ENCODE measurements around the gene HNF4A. TPM values are rescaled to one million over a fixed set of nuclear protein-coding genes. Genes with fewer than 3 reads are reported as not detected.

The HNF4A gene
- total and polyA plus RNA-seq, 2 of the 13 experiments (the other 11 are each of a cell fraction or from before 2014, with no cell fraction given): 80.9 to 169 TPM

DNA sequence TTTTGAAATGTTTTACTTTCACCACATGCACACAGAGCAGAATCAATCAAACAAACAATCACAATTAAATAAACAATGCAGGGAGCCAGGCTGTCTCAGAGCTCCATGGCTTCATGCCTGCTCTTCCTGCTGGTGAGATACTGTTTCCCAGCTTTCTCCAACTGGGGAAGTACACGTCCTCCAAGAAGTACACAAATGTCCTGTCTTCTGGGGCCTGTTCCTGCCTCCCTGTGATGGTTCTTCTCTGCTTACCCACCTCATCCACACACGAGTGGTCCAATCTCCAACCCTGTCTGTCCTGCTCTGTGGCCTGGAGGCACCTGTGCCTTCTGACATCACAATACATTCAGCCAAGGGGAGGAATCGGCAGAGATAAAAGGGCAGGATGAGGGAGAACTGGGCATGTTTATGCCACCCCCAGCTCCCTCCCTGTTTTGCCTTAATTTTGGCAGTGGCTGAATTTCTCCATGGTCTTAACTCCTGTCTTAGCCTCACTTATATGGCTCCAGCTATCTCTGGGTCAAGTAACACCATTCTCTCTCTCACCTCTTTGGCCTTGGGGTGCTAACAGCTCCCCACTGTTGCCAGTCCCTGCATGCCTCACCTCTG, 94.9 kb downstream of the HNF4A start (continued):
- TF ChIP-seq, protein P1, sequence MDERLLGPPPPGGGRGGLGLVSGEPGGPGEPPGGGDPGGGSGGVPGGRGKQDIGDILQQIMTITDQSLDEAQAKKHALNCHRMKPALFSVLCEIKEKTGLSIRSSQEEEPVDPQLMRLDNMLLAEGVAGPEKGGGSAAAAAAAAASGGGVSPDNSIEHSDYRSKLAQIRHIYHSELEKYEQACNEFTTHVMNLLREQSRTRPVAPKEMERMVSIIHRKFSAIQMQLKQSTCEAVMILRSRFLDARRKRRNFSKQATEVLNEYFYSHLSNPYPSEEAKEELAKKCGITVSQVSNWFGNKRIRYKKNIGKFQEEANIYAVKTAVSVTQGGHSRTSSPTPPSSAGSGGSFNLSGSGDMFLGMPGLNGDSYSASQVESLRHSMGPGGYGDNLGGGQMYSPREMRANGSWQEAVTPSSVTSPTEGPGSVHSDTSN (CRISPR knock-in tag; IDR thresholded peaks at IDR 0.05): no peak
- TF ChIP-seq AKAP8 (CRISPR knock-in tag; IDR thresholded peaks at IDR 0.05) (peak; percentile 58; the same call in 1 of the 2 replicates), KLF16 (CRISPR knock-in tag; IDR thresholded peaks at IDR 0.05) (no peak), PCBP2 (optimal IDR thresholded peaks at IDR 0.05; ENCODE audit: low read depth, low read length, poor library complexity, severe bottlenecking) (no peak), GTF2F1 (IDR thresholded peaks at IDR 0.05; ENCODE audit: low read length) (no peak), GZF1 (CRISPR knock-in tag; IDR thresholded peaks at IDR 0.05) (no peak), HOXA7 (CRISPR knock-in tag; IDR thresholded peaks at IDR 0.05) (no peak), ZMYM2 (CRISPR knock-in tag; IDR thresholded peaks at IDR 0.05) (no peak), MZF1 (CRISPR knock-in tag; IDR thresholded peaks at IDR 0.05; ENCODE audit: borderline replicate concordance) (no peak), DNMT1 (CRISPR knock-in tag; IDR thresholded peaks at IDR 0.05) (0 out of 2 replicates have a peak, but pooled peaks have one; percentile 24), ZSCAN25 (CRISPR knock-in tag; IDR thresholded peaks at IDR 0.05) (peak; percentile 24; the same call in 1 of the 2 replicates), ZNF558 (CRISPR knock-in tag; IDR thresholded peaks at IDR 0.05; ENCODE audit: borderline replicate concordance) (no peak), ZNF879 (CRISPR knock-in tag; IDR thresholded peaks at IDR 0.05) (no peak), ZNF790 (CRISPR knock-in tag; IDR thresholded peaks at IDR 0.05; ENCODE audit: borderline replicate concordance) (peak; percentile 100), ZFP36L2 (CRISPR knock-in tag; IDR thresholded peaks at IDR 0.05) (no peak), ZNF230 (CRISPR knock-in tag; IDR thresholded peaks at IDR 0.05) (no peak), ZNF570 (CRISPR knock-in tag; IDR thresholded peaks at IDR 0.05; ENCODE audit: borderline replicate concordance) (no peak), NAIF1 (CRISPR knock-in tag; IDR thresholded peaks at IDR 0.05; ENCODE audit: borderline replicate concordance) (no peak), JARID2 (CRISPR knock-in tag; IDR thresholded peaks at IDR 0.05; ENCODE audit: insufficient replicate concordance) (no peak), ZNF552 (CRISPR knock-in tag; IDR thresholded peaks at IDR 0.05; ENCODE audit: borderline replicate concordance) (no peak), ZNF547 (CRISPR knock-in tag; IDR thresholded peaks at IDR 0.05) (peak; percentile 24; the same call in 1 of the 2 replicates), GTF3A (CRISPR knock-in tag; conservative IDR thresholded peaks at IDR 0.05) (no peak), ZNF839 (CRISPR knock-in tag; IDR thresholded peaks at IDR 0.05; ENCODE audit: borderline replicate concordance) (no peak), CREM (IDR thresholded peaks at IDR 0.05) (no peak), CREM (CRISPR knock-in tag; IDR thresholded peaks at IDR 0.05) (no peak)
- TF ChIP-seq, protein P2, sequence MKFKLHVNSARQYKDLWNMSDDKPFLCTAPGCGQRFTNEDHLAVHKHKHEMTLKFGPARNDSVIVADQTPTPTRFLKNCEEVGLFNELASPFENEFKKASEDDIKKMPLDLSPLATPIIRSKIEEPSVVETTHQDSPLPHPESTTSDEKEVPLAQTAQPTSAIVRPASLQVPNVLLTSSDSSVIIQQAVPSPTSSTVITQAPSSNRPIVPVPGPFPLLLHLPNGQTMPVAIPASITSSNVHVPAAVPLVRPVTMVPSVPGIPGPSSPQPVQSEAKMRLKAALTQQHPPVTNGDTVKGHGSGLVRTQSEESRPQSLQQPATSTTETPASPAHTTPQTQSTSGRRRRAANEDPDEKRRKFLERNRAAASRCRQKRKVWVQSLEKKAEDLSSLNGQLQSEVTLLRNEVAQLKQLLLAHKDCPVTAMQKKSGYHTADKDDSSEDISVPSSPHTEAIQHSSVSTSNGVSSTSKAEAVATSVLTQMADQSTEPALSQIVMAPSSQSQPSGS (CRISPR knock-in tag; IDR thresholded peaks at IDR 0.05): no peak
- TF ChIP-seq, protein P3, sequence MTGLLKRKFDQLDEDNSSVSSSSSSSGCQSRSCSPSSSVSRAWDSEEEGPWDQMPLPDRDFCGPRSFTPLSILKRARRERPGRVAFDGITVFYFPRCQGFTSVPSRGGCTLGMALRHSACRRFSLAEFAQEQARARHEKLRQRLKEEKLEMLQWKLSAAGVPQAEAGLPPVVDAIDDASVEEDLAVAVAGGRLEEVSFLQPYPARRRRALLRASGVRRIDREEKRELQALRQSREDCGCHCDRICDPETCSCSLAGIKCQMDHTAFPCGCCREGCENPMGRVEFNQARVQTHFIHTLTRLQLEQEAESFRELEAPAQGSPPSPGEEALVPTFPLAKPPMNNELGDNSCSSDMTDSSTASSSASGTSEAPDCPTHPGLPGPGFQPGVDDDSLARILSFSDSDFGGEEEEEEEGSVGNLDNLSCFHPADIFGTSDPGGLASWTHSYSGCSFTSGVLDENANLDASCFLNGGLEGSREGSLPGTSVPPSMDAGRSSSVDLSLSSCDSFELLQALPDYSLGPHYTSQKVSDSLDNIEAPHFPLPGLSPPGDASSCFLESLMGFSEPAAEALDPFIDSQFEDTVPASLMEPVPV (CRISPR knock-in tag; IDR thresholded peaks at IDR 0.05): no peak
- TF ChIP-seq, protein P4, sequence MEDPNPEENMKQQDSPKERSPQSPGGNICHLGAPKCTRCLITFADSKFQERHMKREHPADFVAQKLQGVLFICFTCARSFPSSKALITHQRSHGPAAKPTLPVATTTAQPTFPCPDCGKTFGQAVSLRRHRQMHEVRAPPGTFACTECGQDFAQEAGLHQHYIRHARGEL (CRISPR knock-in tag; IDR thresholded peaks at IDR 0.05): no peak
